Neutrophil (primary cell): ENCODE results near the gene MCCD1.

Source experiments
- H3K27ac ChIP-seq: fragments of 200-600 bp; sonication (generic); 2 replicates; pipeline ENCODE4 v1.5.1; 2016; ENCODE audit warnings: mild to moderate bottlenecking, moderate library complexity
- H3K27me3 ChIP-seq: fragments of 200-600 bp; sonication (generic); 2 replicates; pipeline ENCODE4 v1.6.0; 2016; ENCODE audit warnings: mild to moderate bottlenecking
- H3K36me3 ChIP-seq: fragments of 200-600 bp; sonication (generic); 2 replicates; pipeline ENCODE4 v1.5.1; 2017
- H3K4me1 ChIP-seq, 2 experiments: fragments of 200-600 bp in 1 of 2; sonication (generic) in 1 of 2; 1 replicate in 1 of 2; 2 replicates in 1 of 2; pipeline versions ENCODE4 v1.5.1 to v1.6.1; 2013 to 2016; ENCODE audit warnings: low read depth in 1 of 2, low read length in 1 of 2, mild to moderate bottlenecking in 1 of 2, moderate library complexity in 1 of 2; ENCODE audit not compliant: control insufficient read depth in 1 of 2, insufficient read depth in 1 of 2
- H3K4me3 ChIP-seq, 2 experiments: fragments of 200-600 bp in 1 of 2; sonication (generic) in 1 of 2; 1 replicate in 1 of 2; 2 replicates in 1 of 2; pipeline ENCODE4 v1.5.1; 2013 to 2016; ENCODE audit warnings: low read depth in 1 of 2, low read length in 1 of 2, mild to moderate bottlenecking in 1 of 2, moderate library complexity in 1 of 2
- H3K9me3 ChIP-seq: fragments of 200-600 bp; sonication (generic); 2 replicates; pipeline ENCODE4 v1.5.1; 2016
- TF ChIP-seq, protein P1 (sequence below): fragments of 200-600 bp; sonication (generic); IDR thresholded peaks from 2 replicates; pipeline ENCODE4 v1.5.1; 2016; ENCODE audit warnings: antibody characterized with exemption

Gene MCCD1

DNA sequence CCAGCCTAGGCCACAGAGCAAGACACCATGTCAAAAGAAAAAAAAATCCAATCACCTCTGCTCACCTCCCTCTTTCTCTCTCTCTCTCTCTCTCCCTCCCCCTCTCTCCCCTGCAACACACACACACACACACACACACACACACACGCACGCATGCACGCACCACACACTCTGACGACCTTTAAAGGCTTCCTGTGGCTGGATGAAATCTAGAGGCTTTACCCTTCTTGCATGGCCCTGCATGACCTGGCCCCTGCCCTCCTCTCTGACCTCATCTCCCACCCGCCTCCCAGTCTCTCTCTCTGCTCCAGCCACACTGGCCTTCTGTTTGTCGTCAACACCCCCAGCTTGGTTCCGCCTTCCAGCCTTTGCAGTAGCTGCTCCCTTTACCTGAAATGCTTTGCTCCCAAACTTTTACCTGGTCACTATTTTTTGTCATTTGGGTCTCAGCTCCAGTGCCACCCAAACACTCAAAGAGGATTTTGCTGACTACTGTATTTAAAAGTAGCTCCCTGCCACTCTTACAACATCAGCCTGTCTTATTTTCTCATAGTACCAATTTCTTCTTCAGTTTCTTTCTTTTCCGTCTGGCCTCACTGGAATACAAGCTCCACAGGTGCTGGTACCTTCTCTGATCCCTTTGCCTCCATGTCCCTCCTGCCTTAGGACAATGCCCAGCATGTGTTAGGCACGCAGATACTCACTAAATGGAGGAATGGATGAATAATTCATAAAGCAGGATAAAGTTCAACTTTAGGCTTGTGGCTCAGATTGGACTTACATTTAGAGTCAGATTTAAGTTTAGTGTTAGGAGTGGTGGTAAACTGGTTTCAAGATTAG lies 39.0 kb downstream of the MCCD1 start:
- Histone ChIP-seq H3K36me3 (no peaks in the 10 kb centered on the region), H3K4me1 (peaks cover 15 to 17% of the 10 kb centered on the region in 2 experiments), H3K27me3 (no peaks in the 10 kb centered on the region), H3K27ac (peak overlapping the region; percentile 82), H3K9me3 (no peaks in the 10 kb centered on the region), H3K4me3 (no peak overlapping the region)
- TF ChIP-seq, protein P1, sequence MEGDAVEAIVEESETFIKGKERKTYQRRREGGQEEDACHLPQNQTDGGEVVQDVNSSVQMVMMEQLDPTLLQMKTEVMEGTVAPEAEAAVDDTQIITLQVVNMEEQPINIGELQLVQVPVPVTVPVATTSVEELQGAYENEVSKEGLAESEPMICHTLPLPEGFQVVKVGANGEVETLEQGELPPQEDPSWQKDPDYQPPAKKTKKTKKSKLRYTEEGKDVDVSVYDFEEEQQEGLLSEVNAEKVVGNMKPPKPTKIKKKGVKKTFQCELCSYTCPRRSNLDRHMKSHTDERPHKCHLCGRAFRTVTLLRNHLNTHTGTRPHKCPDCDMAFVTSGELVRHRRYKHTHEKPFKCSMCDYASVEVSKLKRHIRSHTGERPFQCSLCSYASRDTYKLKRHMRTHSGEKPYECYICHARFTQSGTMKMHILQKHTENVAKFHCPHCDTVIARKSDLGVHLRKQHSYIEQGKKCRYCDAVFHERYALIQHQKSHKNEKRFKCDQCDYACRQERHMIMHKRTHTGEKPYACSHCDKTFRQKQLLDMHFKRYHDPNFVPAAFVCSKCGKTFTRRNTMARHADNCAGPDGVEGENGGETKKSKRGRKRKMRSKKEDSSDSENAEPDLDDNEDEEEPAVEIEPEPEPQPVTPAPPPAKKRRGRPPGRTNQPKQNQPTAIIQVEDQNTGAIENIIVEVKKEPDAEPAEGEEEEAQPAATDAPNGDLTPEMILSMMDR = no peak

DNA sequence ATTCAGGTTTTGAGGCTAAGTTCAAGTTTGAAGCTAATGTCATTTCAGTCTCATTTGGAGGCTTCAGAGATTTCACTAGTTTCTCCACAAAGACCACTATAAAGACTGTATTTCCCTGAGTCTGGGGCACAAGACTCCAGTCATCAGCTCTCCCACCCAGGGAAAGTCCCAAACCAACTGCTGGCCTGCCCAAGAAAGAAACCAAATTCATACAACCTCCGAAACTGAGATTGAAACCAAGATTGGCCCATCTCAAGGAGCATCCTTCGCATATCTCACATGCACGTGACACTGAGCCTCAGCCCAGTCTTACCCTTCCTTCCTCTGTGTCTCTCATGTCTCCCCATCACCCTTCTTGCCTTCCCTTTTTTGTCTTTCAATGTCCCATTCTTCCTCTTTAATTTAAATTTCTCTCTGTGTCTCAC lies 39.8 kb downstream of the MCCD1 start:
- H3K9me3 ChIP-seq = no peaks in the 10 kb centered on the region
- peak overlapping the region in 1 of 2 experiments; percentile 4 for H3K4me3 ChIP-seq
- TF ChIP-seq, protein P1 = no peak
- H3K27ac ChIP-seq = peak overlapping the region; percentile 82
- no peaks in the 10 kb centered on the region for H3K27me3 ChIP-seq
- peaks cover 15 to 17% of the 10 kb centered on the region in 2 experiments for H3K4me1 ChIP-seq
- no peaks in the 10 kb centered on the region for H3K36me3 ChIP-seq

DNA sequence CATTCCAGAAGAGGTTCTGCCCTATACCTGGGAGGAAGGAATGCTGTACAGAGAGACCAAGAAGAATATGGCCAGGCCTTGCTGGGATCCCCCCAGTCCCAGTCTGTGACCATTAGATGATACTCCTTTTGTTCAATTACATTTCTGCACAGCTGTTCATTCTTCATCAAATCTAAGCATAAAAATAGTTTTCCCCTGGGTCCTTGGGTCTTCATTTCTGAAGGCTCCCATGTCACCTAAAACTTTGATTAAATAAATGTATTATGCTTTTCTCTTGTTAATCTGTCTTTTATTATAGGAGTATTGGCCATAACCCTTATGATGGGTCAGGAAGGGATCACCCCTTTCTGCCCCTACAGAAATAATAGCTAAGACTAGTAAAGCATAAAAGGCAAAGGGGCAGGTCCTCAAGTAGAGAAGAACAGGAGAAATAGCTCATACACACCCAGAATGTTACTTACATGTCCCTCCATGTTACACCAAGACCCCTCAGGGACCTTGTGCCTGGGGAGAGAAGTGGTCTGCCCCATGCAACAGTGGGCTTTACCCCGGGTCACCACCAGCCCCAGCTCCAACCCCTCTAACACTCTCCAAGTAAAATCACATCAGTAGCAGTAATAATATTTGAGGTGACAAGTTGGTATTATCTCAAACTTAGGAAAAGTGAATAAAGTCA lies 41.2 kb downstream of the MCCD1 start:
- no peak overlapping the region for H3K4me3 ChIP-seq
- no peaks in the 10 kb centered on the region for H3K36me3 ChIP-seq
- TF ChIP-seq, protein P1 = no peak
- H3K9me3 ChIP-seq = no peaks in the 10 kb centered on the region
- peaks cover 21 to 22% of the 10 kb centered on the region in 2 experiments for H3K4me1 ChIP-seq
- no peak overlapping the region for H3K27ac ChIP-seq
- no peaks in the 10 kb centered on the region for H3K27me3 ChIP-seq

GRCh38 chr6:31572041-31572911 lies 43.5 kb downstream of the MCCD1 start, which contains the start of gene LTA:
Gene LTA, plus strand, starts transcription at chr6:31572289. Its CDS starts 454 bp downstream, at chr6:31572743.
- H3K36me3 ChIP-seq = peaks cover 5% of the 10 kb centered on the region
- no peaks in the 10 kb centered on the region for H3K27me3 ChIP-seq
- H3K9me3 ChIP-seq = no peaks in the 10 kb centered on the region
- H3K4me3 ChIP-seq = no peak within 1 kb of the TSS
- TF ChIP-seq, protein P1 = no peak
- H3K27ac ChIP-seq = no peak within 1 kb of the TSS
- peaks cover 44 to 45% of the 10 kb centered on the region in 2 experiments for H3K4me1 ChIP-seq
